Spleen (tissue), 7 donors: Measurements from ENCODE around the gene MUC5B.

Experiments
- CTCF ChIP-seq, 11 experiments: fragments of 200-600 bp in 7 of 11; fragments of 450-650 bp in 4 of 11; sonication (generic) in 4 of 11; IDR thresholded peaks in 8 of 11; conservative IDR thresholded peaks in 3 of 11; 1 replicate in 7 of 11; 2 replicates in 4 of 11; pipeline versions ENCODE4 v1.4.0 to v1.8.0; 2016 to 2021; ENCODE audit warnings: antibody characterized with exemption in 11 of 11, inconsistent platforms in 4 of 11, mild to moderate bottlenecking in 1 of 11
- POLR2AphosphoS5 ChIP-seq, 3 donors: sonication (generic); formaldehyde crosslinking; IDR thresholded peaks; one replicate each; pipeline ENCODE4 v1.5.1; 2017; ENCODE audit warnings: antibody characterized with exemption in 3 of 3
- donor health status: DM: no; HTN: no; CAD: no; lungs with moderate emphysema.
- donor health status: DM: no; HTN: no; CAD: no.
- donor health status: DM: no; HTN: no; CAD: no.

DNA sequence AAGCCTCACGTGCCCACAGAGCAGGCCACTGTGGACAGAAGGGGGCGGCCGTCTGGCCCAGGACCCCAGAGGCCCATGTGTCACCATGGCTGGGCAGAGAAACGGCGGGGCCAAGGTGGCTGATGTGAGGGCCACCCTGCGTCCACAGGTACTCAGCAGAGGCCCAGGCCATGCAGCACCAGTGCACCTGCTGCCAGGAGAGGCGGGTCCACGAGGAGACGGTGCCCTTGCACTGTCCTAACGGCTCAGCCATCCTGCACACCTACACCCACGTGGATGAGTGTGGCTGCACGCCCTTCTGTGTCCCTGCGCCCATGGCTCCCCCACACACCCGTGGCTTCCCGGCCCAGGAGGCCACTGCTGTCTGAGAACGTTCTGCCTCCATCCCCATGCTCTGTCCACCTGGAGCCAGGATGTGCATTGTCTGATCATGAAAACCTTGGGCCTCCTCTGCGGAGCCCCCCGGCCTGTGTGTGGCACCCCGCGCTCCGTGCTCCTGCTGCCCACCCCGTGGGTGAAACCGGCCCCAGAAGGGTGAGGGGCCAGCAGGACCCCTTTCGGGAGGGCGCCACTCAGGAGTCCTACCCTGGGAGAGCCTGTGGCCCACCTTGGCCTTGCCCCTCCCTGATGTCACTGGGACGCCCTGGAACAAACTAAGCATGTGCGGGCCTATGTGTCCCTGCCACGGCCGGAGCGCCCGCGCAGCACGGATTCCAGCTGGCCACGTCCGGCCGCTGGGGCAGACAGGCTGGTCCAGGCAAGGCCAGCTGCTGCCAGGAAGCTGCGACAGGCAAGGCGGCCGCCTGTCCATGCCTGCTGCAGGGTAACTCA is 38.6 kb downstream of the MUC5B start:
- TF ChIP-seq CTCF (IDR thresholded peaks at IDR 0.05 in 8 of 11, conservative IDR thresholded peaks at IDR 0.05 in 3 of 11) = no peak
- TF ChIP-seq POLR2AphosphoS5 (IDR thresholded peaks at IDR 0.05) = no peak
